Choroid plexus epithelial cell (primary cell): Measurements from ENCODE around the gene SURF6.
A peak's percentile ranks its signal among the peaks of the same experiment; 100 is the strongest.
"Not testable (repeated sequence)": the region's sequence is repeated elsewhere in the genome, so short reads cannot be mapped to it uniquely, and the experiment has no call there.

ENCODE experiments used
- DNase-seq: peaks from one replicate; pipeline ENCODE4 v3.0.0-alpha.2; 2010; ENCODE audit warnings: low read depth
- H3K4me3 ChIP-seq: 2 replicates; pipeline ENCODE4 v1.5.1; 2011; ENCODE audit warnings: low read depth, mild to moderate bottlenecking, control low read depth, low read length, moderate library complexity
- CTCF ChIP-seq: conservative IDR thresholded peaks from 2 replicates; pipeline ENCODE4 v1.5.1; 2011; ENCODE audit warnings: low read depth, mild to moderate bottlenecking, control low read depth, inconsistent platforms, low read length, moderate library complexity

The SURF6 gene

GRCh38 chr9:133379153-133380086 is 43.4 kb upstream of the SURF6 start:
- DNase-seq = no peak
- no peak overlapping the region for H3K4me3 ChIP-seq
- TF ChIP-seq CTCF = no peak

GRCh38 chr9:133378408-133378962 is 42.5 kb upstream of the SURF6 start:
- TF ChIP-seq CTCF = no peak
- H3K4me3 ChIP-seq = no peak overlapping the region
- DNase-seq = no peak

- no peak for TF ChIP-seq CTCF
- no peak overlapping the region for H3K4me3 ChIP-seq
- DNase-seq = peak; percentile 70
These were observed 41.8 kb upstream of the SURF6 start for GRCh38 chr9:133377721-133378216.

GRCh38 chr9:133377280-133377679 is 41.3 kb upstream of the SURF6 start:
- H3K4me3 ChIP-seq, DNase-seq: not testable (repeated sequence)

GRCh38 chr9:133375724-133376654 is 40.0 kb upstream of the SURF6 start, which contains the start of the genes STKLD1 and SURF4:
Gene STKLD1 (plus strand): TSS chr9:133376366. CDS start chr9:133376474, 108 bp downstream.
Gene SURF4 (minus strand): TSS chr9:133376060. CDS start chr9:133375969, 91 bp downstream.
- TF ChIP-seq CTCF = no peak
- H3K4me3 ChIP-seq = peak within 1 kb of the TSS; percentile 83
- peak; percentile 98 for DNase-seq

GRCh38 chr9:133375116-133375723 is 39.2 kb upstream of the SURF6 start:
- DNase-seq = peak; percentile 51
- TF ChIP-seq CTCF = no peak
- H3K4me3 ChIP-seq = peak overlapping the region; percentile 83
